Skeletal muscle tissue (tissue), 4 donors: ENCODE data around the gene SHISAL2B. TPM values are rescaled to one million over a fixed set of nuclear protein-coding genes. Genes with fewer than 3 reads are reported as not detected.
"Not testable (repeated sequence)": the region's sequence is repeated elsewhere in the genome, so short reads cannot be mapped to it uniquely, and the experiment has no call there.

Experiments used
- H3K27ac ChIP-seq: one replicate; pipeline ENCODE4 v1.7.0; 2013; ENCODE audit warnings: mild to moderate bottlenecking, low read depth, low read length, inconsistent platforms
- H3K27me3 ChIP-seq, 3 donors: one replicate each; pipeline ENCODE4 v1.7.0; 2013; ENCODE audit warnings: low read length in 3 of 3; ENCODE audit not compliant: control insufficient read depth in 3 of 3, insufficient read depth in 3 of 3
- H3K36me3 ChIP-seq, 3 donors: one replicate each; pipeline ENCODE4 v1.7.0; 2013; ENCODE audit warnings: low read length in 3 of 3; ENCODE audit not compliant: control insufficient read depth in 3 of 3, insufficient read depth in 3 of 3
- H3K4me1 ChIP-seq, 3 donors: one replicate each; pipeline ENCODE4 v1.7.0; 2013; ENCODE audit warnings: low read length in 3 of 3, mild to moderate bottlenecking in 3 of 3; ENCODE audit not compliant: control insufficient read depth in 3 of 3, insufficient read depth in 3 of 3
- H3K4me3 ChIP-seq, 3 donors: one replicate each; pipeline ENCODE4 v1.7.0; 2013; ENCODE audit warnings: low read length in 3 of 3
- H3K9ac ChIP-seq, 3 donors: one replicate each; pipeline ENCODE4 v1.7.0; 2013; ENCODE audit warnings: low read length in 3 of 3, mild to moderate bottlenecking in 3 of 3, moderate library complexity in 2 of 3, low read depth in 1 of 3
- H3K9me3 ChIP-seq, 3 donors: one replicate each; pipeline ENCODE4 v1.7.0; 2013; ENCODE audit warnings: low read length in 3 of 3; ENCODE audit not compliant: control insufficient read depth in 3 of 3
- total RNA-seq: library from RNA; depleted of rRNA; stranded (reverse); fragments of >200 nt; gene quantifications from one replicate; pipeline ENCODE4 v1.2.3, GENCODE V29; 2014
- donor health status: Osteomylitis.

Gene SHISAL2B
- not detected for total RNA-seq

- H3K36me3 ChIP-seq, result no peaks in the 10 kb centered on the region
- H3K4me3 ChIP-seq, result peak within 1 kb of the TSS; percentile 25 to 60 (median 60)
- H3K27ac ChIP-seq, result no peak within 1 kb of the TSS
- peak within 1 kb of the TSS in 2 of 3 donors; percentile 6 to 26 for H3K9ac ChIP-seq
- H3K27me3 ChIP-seq, result peaks cover 12 to 23% (median 23%) of the 10 kb centered on the region in 3 donors
- H3K4me1 ChIP-seq, result peaks cover 0 to 8% (median 5%) of the 10 kb centered on the region in 3 donors
- no peaks in the 10 kb centered on the region for H3K9me3 ChIP-seq
Measured at GRCh38 chr5:64690417-64691151, at the start of gene SHISAL2B. SHISAL2B (plus strand) TSS chr5:64690503; CDS start chr5:64690624, 121 bp downstream.

GRCh38 chr5:64644831-64645230, 45.5 kb upstream of the SHISAL2B start:
- Histone ChIP-seq H3K36me3 (no peaks in the 10 kb centered on the region), H3K9ac (no peak overlapping the region), H3K4me3 (no peak overlapping the region), H3K9me3 (no peaks in the 10 kb centered on the region), H3K4me1 (no peaks in the 10 kb centered on the region), H3K27me3 (no peaks in the 10 kb centered on the region), H3K27ac (no peak overlapping the region)

GRCh38 chr5:64646169-64646568, 44.1 kb upstream of the SHISAL2B start:
- no peak overlapping the region for H3K27ac ChIP-seq
- H3K36me3 ChIP-seq, result no peaks in the 10 kb centered on the region
- no peak overlapping the region for H3K9ac ChIP-seq
- H3K9me3 ChIP-seq, result no peaks in the 10 kb centered on the region
- no peaks in the 10 kb centered on the region for H3K4me1 ChIP-seq
- no peaks in the 10 kb centered on the region for H3K27me3 ChIP-seq
- H3K4me3 ChIP-seq, result no peak overlapping the region

- no peaks in the 10 kb centered on the region for H3K27me3 ChIP-seq
- no peak overlapping the region for H3K27ac ChIP-seq
- H3K36me3 ChIP-seq, result no peaks in the 10 kb centered on the region
- H3K9ac ChIP-seq, result no peak overlapping the region
- no peaks in the 10 kb centered on the region for H3K4me1 ChIP-seq
- no peaks in the 10 kb centered on the region for H3K9me3 ChIP-seq
- no peak overlapping the region for H3K4me3 ChIP-seq
Measured at GRCh38 chr5:64649512-64649911, 40.8 kb upstream of the SHISAL2B start.

GRCh38 chr5:64653766-64654560, 36.3 kb upstream of the SHISAL2B start:
- H3K4me1 ChIP-seq, result no peaks in the 10 kb centered on the region
- no peaks in the 10 kb centered on the region for H3K9me3 ChIP-seq
- no peak overlapping the region for H3K4me3 ChIP-seq
- H3K27ac ChIP-seq, result no peak overlapping the region
- no peak overlapping the region for H3K9ac ChIP-seq
- no peaks in the 10 kb centered on the region for H3K36me3 ChIP-seq
- no peaks in the 10 kb centered on the region for H3K27me3 ChIP-seq

- Histone ChIP-seq H3K27ac (no peak overlapping the region), H3K36me3 (no peaks in the 10 kb centered on the region), H3K9me3 (no peaks in the 10 kb centered on the region), H3K4me3 (no peak overlapping the region), H3K9ac (no peak overlapping the region), H3K27me3 (no peaks in the 10 kb centered on the region), H3K4me1 (no peaks in the 10 kb centered on the region)
Measured at GRCh38 chr5:64654561-64654938, 35.8 kb upstream of the SHISAL2B start.

GRCh38 chr5:64655596-64655995, 34.7 kb upstream of the SHISAL2B start:
- Histone ChIP-seq H3K9ac (no peak overlapping the region), H3K36me3 (no peaks in the 10 kb centered on the region), H3K4me1 (no peaks in the 10 kb centered on the region), H3K9me3 (no peaks in the 10 kb centered on the region), H3K27me3 (no peaks in the 10 kb centered on the region), H3K4me3 (no peak overlapping the region), H3K27ac (no peak overlapping the region)

- no peaks in the 10 kb centered on the region for H3K4me1 ChIP-seq
- H3K27me3 ChIP-seq, result no peaks in the 10 kb centered on the region
- no peak overlapping the region for H3K4me3 ChIP-seq
- H3K9ac ChIP-seq, result no peak overlapping the region
- no peaks in the 10 kb centered on the region for H3K36me3 ChIP-seq
- no peaks in the 10 kb centered on the region for H3K9me3 ChIP-seq
- H3K27ac ChIP-seq, result no peak overlapping the region
Measured at GRCh38 chr5:64659289-64659688, 31.0 kb upstream of the SHISAL2B start.

- not testable (repeated sequence) for H3K4me1 ChIP-seq, H3K4me3 ChIP-seq, H3K9ac ChIP-seq, H3K36me3 ChIP-seq, H3K9me3 ChIP-seq, H3K27ac ChIP-seq, H3K27me3 ChIP-seq
Measured at GRCh38 chr5:64663181-64663580, 27.1 kb upstream of the SHISAL2B start.

- no peak overlapping the region for H3K9ac ChIP-seq
- H3K4me1 ChIP-seq, result no peaks in the 10 kb centered on the region
- no peaks in the 10 kb centered on the region for H3K9me3 ChIP-seq
- H3K36me3 ChIP-seq, result no peaks in the 10 kb centered on the region
- no peak overlapping the region for H3K27ac ChIP-seq
- peaks cover 0 to 2% (median 0%) of the 10 kb centered on the region in 3 donors for H3K27me3 ChIP-seq
- H3K4me3 ChIP-seq, result no peak overlapping the region
Measured at GRCh38 chr5:64665243-64665642, 25.1 kb upstream of the SHISAL2B start.
